Activated CD4-positive, alpha-beta T cell treated with anti-CD3 and anti-CD28 coated beads, Interleukin-2, amount 50 U/mL, for 1 hour (primary cell): ENCODE data around the gene MMP17.

Experiments
- DNase-seq: peaks from one replicate; pipeline ENCODE4 v3.0.0-alpha.2; 2020

Gene MMP17

GRCh38 chr12:131896080-131896810, 68.1 kb downstream of the MMP17 start:
- DNase-seq: peak; percentile 59

GRCh38 chr12:131896811-131897270, 68.6 kb downstream of the MMP17 start:
- DNase-seq: no peak

DNA sequence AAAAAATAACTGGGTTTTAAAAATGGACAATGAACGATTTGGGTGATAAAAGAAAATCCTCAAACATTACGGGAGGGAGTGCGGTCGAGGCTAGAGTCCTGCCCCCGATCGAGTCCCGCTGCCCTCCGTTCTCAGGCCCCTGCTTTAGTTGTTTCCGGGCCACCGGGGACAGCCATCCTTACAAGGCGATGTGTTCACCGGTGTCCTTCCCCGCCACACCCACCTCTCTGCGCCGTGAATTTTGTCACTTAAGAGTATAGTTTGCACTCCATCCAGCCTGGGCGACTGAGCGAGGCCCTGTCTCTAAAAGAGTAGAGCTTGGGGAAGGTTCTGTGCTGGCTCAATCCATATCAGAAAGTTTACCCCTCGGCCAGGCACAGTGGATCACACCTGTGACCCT, 69.1 kb downstream of the MMP17 start:
- DNase-seq: no peak

DNA sequence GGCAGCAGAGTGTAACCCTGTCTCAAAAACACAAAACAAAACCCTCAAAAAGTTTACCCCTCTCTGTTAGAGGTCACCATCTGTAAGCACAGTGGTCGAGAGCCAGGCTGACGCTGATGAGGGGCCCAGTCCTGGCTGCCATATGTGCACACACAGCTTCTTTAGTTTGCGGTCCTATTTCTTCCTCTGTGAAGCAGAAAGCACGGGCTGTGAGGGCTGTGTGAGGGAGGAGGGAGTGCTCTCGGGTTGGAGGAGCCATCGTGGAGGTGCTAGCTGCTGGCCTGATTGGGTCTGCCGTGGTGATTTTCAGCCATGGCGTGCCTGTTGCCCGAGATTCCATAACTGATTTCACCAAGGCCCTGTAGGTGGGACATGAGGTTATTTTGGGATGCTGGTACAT, 69.7 kb downstream of the MMP17 start:
- DNase-seq: no peak

DNA sequence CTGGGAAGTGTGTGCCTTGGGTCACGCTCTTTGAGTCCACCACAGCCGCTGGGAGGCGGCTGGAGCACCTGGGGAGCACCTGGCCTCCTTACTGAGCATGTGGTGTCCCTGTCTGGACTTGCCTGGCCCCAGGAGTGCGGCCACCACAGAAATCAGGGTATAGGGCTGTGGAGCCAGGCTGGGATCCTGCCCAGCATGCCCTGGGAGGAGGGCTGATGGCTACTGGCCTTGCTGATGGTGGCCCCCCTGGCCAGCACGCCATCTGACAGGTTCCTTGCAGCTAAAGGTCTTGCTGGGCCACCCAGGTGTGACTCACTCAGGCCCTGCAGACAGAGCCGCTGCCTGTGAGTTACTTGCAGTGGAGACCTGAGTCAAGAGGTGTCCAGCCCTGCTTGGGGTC, 72.2 kb downstream of the MMP17 start:
- no peak for DNase-seq
